ENCODE measurements around the gene HOXD11.

GRCh38 chr2:176082824-176083751 lies 24.0 kb upstream of the HOXD11 start:
- TF ChIP-seq RFX5 (IDR thresholded peaks at IDR 0.05; ENCODE audit: low read depth, low read length), result no peak
- TF ChIP-seq, protein P1, sequence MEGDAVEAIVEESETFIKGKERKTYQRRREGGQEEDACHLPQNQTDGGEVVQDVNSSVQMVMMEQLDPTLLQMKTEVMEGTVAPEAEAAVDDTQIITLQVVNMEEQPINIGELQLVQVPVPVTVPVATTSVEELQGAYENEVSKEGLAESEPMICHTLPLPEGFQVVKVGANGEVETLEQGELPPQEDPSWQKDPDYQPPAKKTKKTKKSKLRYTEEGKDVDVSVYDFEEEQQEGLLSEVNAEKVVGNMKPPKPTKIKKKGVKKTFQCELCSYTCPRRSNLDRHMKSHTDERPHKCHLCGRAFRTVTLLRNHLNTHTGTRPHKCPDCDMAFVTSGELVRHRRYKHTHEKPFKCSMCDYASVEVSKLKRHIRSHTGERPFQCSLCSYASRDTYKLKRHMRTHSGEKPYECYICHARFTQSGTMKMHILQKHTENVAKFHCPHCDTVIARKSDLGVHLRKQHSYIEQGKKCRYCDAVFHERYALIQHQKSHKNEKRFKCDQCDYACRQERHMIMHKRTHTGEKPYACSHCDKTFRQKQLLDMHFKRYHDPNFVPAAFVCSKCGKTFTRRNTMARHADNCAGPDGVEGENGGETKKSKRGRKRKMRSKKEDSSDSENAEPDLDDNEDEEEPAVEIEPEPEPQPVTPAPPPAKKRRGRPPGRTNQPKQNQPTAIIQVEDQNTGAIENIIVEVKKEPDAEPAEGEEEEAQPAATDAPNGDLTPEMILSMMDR (conservative IDR thresholded peaks at IDR 0.05; ENCODE audit: low read depth, low read length), result no peak
- no peak for TF ChIP-seq CEBPB (IDR thresholded peaks at IDR 0.05; ENCODE audit: low read depth, low read length)
- TF ChIP-seq MAFK (IDR thresholded peaks at IDR 0.05; ENCODE audit: low read depth, low read length), result no peak
- no peak for TF ChIP-seq NFE2L2 (IDR thresholded peaks at IDR 0.05; ENCODE audit: low read depth, low read length)
- no peak for TF ChIP-seq RAD21 (IDR thresholded peaks at IDR 0.05; ENCODE audit: low read length)
- no peak for TF ChIP-seq BHLHE40 (IDR thresholded peaks at IDR 0.05; ENCODE audit: low read depth, low read length)
- no peak for TF ChIP-seq POLR2A (IDR thresholded peaks at IDR 0.05; ENCODE audit: low read depth, low read length)
- TF ChIP-seq FOS (IDR thresholded peaks at IDR 0.05; ENCODE audit: low read depth, low read length), result no peak
